ENCODE measurements around the gene PLXDC2. TPM values are rescaled to one million over a fixed set of nuclear protein-coding genes. Genes with fewer than 3 reads are reported as not detected.

The PLXDC2 gene
- total and polyA plus RNA-seq, 2 experiments from 2014 or later = 13.5 to 19.4 TPM

GRCh38 chr10:20059084-20059835 is 243.0 kb downstream of the PLXDC2 start (continued):
- TF ChIP-seq, protein P1, sequence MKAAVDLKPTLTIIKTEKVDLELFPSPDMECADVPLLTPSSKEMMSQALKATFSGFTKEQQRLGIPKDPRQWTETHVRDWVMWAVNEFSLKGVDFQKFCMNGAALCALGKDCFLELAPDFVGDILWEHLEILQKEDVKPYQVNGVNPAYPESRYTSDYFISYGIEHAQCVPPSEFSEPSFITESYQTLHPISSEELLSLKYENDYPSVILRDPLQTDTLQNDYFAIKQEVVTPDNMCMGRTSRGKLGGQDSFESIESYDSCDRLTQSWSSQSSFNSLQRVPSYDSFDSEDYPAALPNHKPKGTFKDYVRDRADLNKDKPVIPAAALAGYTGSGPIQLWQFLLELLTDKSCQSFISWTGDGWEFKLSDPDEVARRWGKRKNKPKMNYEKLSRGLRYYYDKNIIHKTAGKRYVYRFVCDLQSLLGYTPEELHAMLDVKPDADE (IDR thresholded peaks at IDR 0.05) = no peak
- no peak for TF ChIP-seq STAT1 (IDR thresholded peaks at IDR 0.05; ENCODE audit: unreplicated experiment)
- TF ChIP-seq EZH2phosphoT487 (IDR thresholded peaks at IDR 0.05; ENCODE audit: unreplicated experiment) = no peak
- TF ChIP-seq NANOG (IDR thresholded peaks at IDR 0.05; ENCODE audit: borderline replicate concordance) = no peak
- TF ChIP-seq, protein P2, sequence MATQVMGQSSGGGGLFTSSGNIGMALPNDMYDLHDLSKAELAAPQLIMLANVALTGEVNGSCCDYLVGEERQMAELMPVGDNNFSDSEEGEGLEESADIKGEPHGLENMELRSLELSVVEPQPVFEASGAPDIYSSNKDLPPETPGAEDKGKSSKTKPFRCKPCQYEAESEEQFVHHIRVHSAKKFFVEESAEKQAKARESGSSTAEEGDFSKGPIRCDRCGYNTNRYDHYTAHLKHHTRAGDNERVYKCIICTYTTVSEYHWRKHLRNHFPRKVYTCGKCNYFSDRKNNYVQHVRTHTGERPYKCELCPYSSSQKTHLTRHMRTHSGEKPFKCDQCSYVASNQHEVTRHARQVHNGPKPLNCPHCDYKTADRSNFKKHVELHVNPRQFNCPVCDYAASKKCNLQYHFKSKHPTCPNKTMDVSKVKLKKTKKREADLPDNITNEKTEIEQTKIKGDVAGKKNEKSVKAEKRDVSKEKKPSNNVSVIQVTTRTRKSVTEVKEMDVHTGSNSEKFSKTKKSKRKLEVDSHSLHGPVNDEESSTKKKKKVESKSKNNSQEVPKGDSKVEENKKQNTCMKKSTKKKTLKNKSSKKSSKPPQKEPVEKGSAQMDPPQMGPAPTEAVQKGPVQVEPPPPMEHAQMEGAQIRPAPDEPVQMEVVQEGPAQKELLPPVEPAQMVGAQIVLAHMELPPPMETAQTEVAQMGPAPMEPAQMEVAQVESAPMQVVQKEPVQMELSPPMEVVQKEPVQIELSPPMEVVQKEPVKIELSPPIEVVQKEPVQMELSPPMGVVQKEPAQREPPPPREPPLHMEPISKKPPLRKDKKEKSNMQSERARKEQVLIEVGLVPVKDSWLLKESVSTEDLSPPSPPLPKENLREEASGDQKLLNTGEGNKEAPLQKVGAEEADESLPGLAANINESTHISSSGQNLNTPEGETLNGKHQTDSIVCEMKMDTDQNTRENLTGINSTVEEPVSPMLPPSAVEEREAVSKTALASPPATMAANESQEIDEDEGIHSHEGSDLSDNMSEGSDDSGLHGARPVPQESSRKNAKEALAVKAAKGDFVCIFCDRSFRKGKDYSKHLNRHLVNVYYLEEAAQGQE (IDR thresholded peaks at IDR 0.05; ENCODE audit: unreplicated experiment) = no peak
- TF ChIP-seq EZH2 (IDR thresholded peaks at IDR 0.05; ENCODE audit: low read depth, unreplicated experiment) = no peak

DNA sequence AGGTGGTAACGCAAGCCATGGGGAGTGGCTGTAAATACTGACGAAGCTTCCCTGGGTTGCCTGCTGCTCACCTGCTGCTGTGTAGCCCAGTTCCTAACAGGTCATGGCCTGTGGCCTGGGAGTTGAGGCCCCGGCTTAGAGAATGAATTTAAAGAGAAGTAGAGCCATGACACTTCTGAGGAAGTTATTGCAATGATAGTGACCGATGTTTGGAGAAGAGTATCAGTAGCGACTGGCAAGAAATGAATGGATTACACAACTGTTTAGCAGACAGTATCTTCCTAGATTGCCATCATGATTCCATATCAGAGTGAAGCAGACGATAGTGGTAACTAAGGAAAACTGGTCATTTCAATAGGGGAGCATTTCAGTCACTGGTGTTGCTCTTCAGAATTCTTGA is 249.6 kb downstream of the PLXDC2 start:
- no peaks in the 10 kb centered on the region for H3F3A ChIP-seq (replicated peaks; ENCODE audit: low read depth)
- peaks cover 34% of the 10 kb centered on the region for H3K36me3 Mint-ChIP-seq (ENCODE audit: low read depth)
- no peak overlapping the region for H2AFZ ChIP-seq
- no peak overlapping the region for H3K27ac ChIP-seq (ENCODE audit: low read depth)
- H3K9me2 ChIP-seq (ENCODE audit: insufficient read depth) = no peaks in the 10 kb centered on the region
- no peak for DNase-seq (ENCODE audit: low spot score)
- H3K4me1 Mint-ChIP-seq = 0 out of 3 replicates have a peak, but pooled peaks cover 3% of the 10 kb centered on the region
- no peaks in the 10 kb centered on the region for H3K27me3 ChIP-seq (ENCODE audit: insufficient read depth)
- ATAC-seq = peak; percentile 26; the same call in 1 of the 3 replicates
- no peaks in the 10 kb centered on the region for H3K4me1 ChIP-seq (ENCODE audit: insufficient read depth)
- no peaks in the 10 kb centered on the region for H4K20me1 ChIP-seq (replicated peaks; ENCODE audit: insufficient read depth)
- H3K4me3 ChIP-seq = no peak overlapping the region
- peaks cover 18% of the 10 kb centered on the region for H3K79me2 ChIP-seq (replicated peaks; ENCODE audit: insufficient read depth)
- no peaks in the 10 kb centered on the region for H3K27me3 Mint-ChIP-seq (ENCODE audit: insufficient read depth, low read depth, poor library complexity)
- no peak overlapping the region for H3K4me3 Mint-ChIP-seq
- H3K9me3 Mint-ChIP-seq = peaks cover 6% of the 10 kb centered on the region
- H3K36me3 ChIP-seq (ENCODE audit: insufficient read depth) = no peaks in the 10 kb centered on the region
- no peak overlapping the region for H3K4me2 ChIP-seq
- H3K27ac Mint-ChIP-seq = no peak overlapping the region
- no peak for TF ChIP-seq ZNF114 (CRISPR knock-in tag; IDR thresholded peaks at IDR 0.05)
- TF ChIP-seq POLR2AphosphoS5 (IDR thresholded peaks at IDR 0.05; ENCODE audit: low read depth) = no peak
- TF ChIP-seq, protein P3, sequence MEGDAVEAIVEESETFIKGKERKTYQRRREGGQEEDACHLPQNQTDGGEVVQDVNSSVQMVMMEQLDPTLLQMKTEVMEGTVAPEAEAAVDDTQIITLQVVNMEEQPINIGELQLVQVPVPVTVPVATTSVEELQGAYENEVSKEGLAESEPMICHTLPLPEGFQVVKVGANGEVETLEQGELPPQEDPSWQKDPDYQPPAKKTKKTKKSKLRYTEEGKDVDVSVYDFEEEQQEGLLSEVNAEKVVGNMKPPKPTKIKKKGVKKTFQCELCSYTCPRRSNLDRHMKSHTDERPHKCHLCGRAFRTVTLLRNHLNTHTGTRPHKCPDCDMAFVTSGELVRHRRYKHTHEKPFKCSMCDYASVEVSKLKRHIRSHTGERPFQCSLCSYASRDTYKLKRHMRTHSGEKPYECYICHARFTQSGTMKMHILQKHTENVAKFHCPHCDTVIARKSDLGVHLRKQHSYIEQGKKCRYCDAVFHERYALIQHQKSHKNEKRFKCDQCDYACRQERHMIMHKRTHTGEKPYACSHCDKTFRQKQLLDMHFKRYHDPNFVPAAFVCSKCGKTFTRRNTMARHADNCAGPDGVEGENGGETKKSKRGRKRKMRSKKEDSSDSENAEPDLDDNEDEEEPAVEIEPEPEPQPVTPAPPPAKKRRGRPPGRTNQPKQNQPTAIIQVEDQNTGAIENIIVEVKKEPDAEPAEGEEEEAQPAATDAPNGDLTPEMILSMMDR (conservative IDR thresholded peaks at IDR 0.05; ENCODE audit: low read depth in 2 of 2) = no peak
- TF ChIP-seq ZNF462 (CRISPR knock-in tag; IDR thresholded peaks at IDR 0.05) = no peak
- no peak for TF ChIP-seq STAT1 (IDR thresholded peaks at IDR 0.05; ENCODE audit: unreplicated experiment)
- TF ChIP-seq, protein P1 (IDR thresholded peaks at IDR 0.05) = no peak
- TF ChIP-seq NANOG (IDR thresholded peaks at IDR 0.05; ENCODE audit: borderline replicate concordance) = no peak
